Endothelial cell of umbilical vein (primary cell): Measurements from ENCODE around the gene SLC30A7. TPM values are rescaled to one million over a fixed set of nuclear protein-coding genes. Genes with fewer than 3 reads are reported as not detected.

Experiments used
- BruUV-seq: library from RNA; stranded (reverse); fragments of 400-500 nt; replicated peaks from 2 replicates; lab custom pipeline; 2021; lab: Mats Ljungman, UMichigan
- CTCF ChIA-PET: fragments of 300-600, 350-600 bp; sonication (Branson Sonifier 250); formaldehyde crosslinking; loops from one replicate; lab custom pipeline; 2021; ENCODE audit warnings: antibody characterized with exemption, inconsistent platforms; lab: Charles Lee
- POLR2A ChIA-PET: fragments of 300-600, 350-600 bp; sonication (Branson Sonifier 250); formaldehyde crosslinking; loops from one replicate; lab custom pipeline; 2021; ENCODE audit warnings: antibody characterized with exemption, inconsistent platforms; lab: Charles Lee
- DNase-seq: peaks from one replicate; pipeline ENCODE4 v3.0.0-alpha.2; 2011; ENCODE audit warnings: low read depth, low spot score
- FAIRE-seq: peaks from 2 replicates; lab custom pipeline; 2011; peaks lifted over from hg19 to GRCh38; lab: Jason Lieb, UNC
- H2AFZ ChIP-seq: 2 replicates; pipeline ENCODE4 v1.6.0; 2012; ENCODE audit warnings: low read depth, low read length, control low read depth, inconsistent platforms
- H3K27ac ChIP-seq: 2 replicates; pipeline ENCODE4 v1.5.1; 2011; ENCODE audit warnings: low read depth, mild to moderate bottlenecking, control low read depth, low read length, moderate library complexity; ENCODE audit not compliant: insufficient read depth
- H3K27me3 ChIP-seq, 2 experiments: 2 replicates each; pipeline versions ENCODE4 v1.6.0 to v1.6.1; 2011; ENCODE audit warnings: low read length in 2 of 2, mixed read lengths in 1 of 2; ENCODE audit not compliant: control insufficient read depth in 2 of 2, insufficient read depth in 2 of 2
- H3K36me3 ChIP-seq, 2 experiments: 2 replicates in 1 of 2; 3 replicates in 1 of 2; pipeline ENCODE4 v1.5.1; 2011; ENCODE audit warnings: low read length in 2 of 2, mild to moderate bottlenecking in 1 of 2, moderate library complexity in 1 of 2; ENCODE audit not compliant: control insufficient read depth in 2 of 2, insufficient read depth in 2 of 2; ENCODE audit errors: extremely low read depth in 1 of 2
- H3K4me1 ChIP-seq: 3 replicates; pipeline ENCODE4 v1.5.1; 2011; ENCODE audit warnings: mild to moderate bottlenecking, low read length; ENCODE audit not compliant: control insufficient read depth, insufficient read depth; ENCODE audit errors: extremely low read depth
- H3K4me2 ChIP-seq: 2 replicates; pipeline ENCODE4 v1.6.1; 2011; ENCODE audit warnings: low read length, control low read depth, mixed read lengths; ENCODE audit not compliant: insufficient read depth
- H3K4me3 ChIP-seq, 3 experiments: fragments of 200-600 bp in 1 of 3; sonication (generic), shearing (Covaris generic) in 1 of 3; replicated peaks in 1 of 3; 2 replicates each; pipeline ENCODE4 v1.5.1; 2011 to 2016; ENCODE audit warnings: control low read depth in 3 of 3, low read length in 3 of 3, mild to moderate bottlenecking in 2 of 3, inconsistent platforms in 1 of 3, low read depth in 1 of 3, moderate library complexity in 1 of 3; ENCODE audit not compliant: insufficient read depth in 1 of 3
- H3K79me2 ChIP-seq: 2 replicates; pipeline ENCODE4 v1.6.0; 2012; ENCODE audit warnings: low read length, inconsistent platforms; ENCODE audit not compliant: control insufficient read depth, insufficient read depth
- H3K9ac ChIP-seq: replicated peaks from 2 replicates; pipeline ENCODE3; 2011; ENCODE audit warnings: low read length, control low read depth; ENCODE audit not compliant: insufficient read depth; ENCODE audit errors: extremely low read depth
- H3K9me1 ChIP-seq: replicated peaks from 3 replicates; pipeline ENCODE4 v1.6.0; 2011; ENCODE audit warnings: mild to moderate bottlenecking, low read length; ENCODE audit not compliant: control insufficient read depth, insufficient read depth; ENCODE audit errors: extremely low read depth
- H3K9me3 ChIP-seq: replicated peaks from 2 replicates; pipeline ENCODE4 v1.5.1; 2012; ENCODE audit warnings: low read length, inconsistent platforms; ENCODE audit not compliant: control insufficient read depth, insufficient read depth
- H4K20me1 ChIP-seq: replicated peaks from 2 replicates; pipeline ENCODE3; 2011; ENCODE audit warnings: mild to moderate bottlenecking, low read length; ENCODE audit not compliant: control insufficient read depth, insufficient read depth; ENCODE audit errors: extremely low read depth
- CTCF ChIP-seq, 2 donors: IDR thresholded peaks; 1 replicate in 1 of 2; 2 replicates in 1 of 2; pipeline ENCODE4 v1.5.1; 2011; ENCODE audit warnings: low read length in 2 of 2, mild to moderate bottlenecking in 2 of 2, moderate library complexity in 2 of 2, control low read depth in 1 of 2, inconsistent platforms in 1 of 2, low read depth in 1 of 2; ENCODE audit not compliant: insufficient read depth in 1 of 2; ENCODE audit errors: extremely low read depth in 1 of 2
- EZH2 ChIP-seq: IDR thresholded peaks from 2 replicates; pipeline ENCODE4 v1.6.1; 2012; ENCODE audit warnings: borderline replicate concordance, low read depth, mild to moderate bottlenecking, moderate library complexity, low read length, inconsistent platforms; ENCODE audit not compliant: severe bottlenecking
- FOS ChIP-seq: IDR thresholded peaks from 2 replicates; pipeline ENCODE4 v1.6.1; 2011; ENCODE audit warnings: mild to moderate bottlenecking, low read length, moderate library complexity, borderline replicate concordance; ENCODE audit not compliant: insufficient read depth
- GATA2 ChIP-seq: IDR thresholded peaks from 2 replicates; pipeline ENCODE4 v1.7.0; 2011; ENCODE audit warnings: low read depth, mild to moderate bottlenecking, moderate library complexity, mixed read lengths, low read length; ENCODE audit not compliant: insufficient read length, insufficient read depth
- JUN ChIP-seq: IDR thresholded peaks from 2 replicates; pipeline ENCODE4 v1.6.1; 2011; ENCODE audit warnings: borderline replicate concordance, low read depth; ENCODE audit not compliant: insufficient read length, insufficient read depth
- MAX ChIP-seq: IDR thresholded peaks from 2 replicates; pipeline ENCODE4 v1.6.1; 2011; ENCODE audit not compliant: insufficient read depth, insufficient read length
- MYC ChIP-seq: IDR thresholded peaks from one replicate; pipeline ENCODE4 v1.6.1; 2011; ENCODE audit warnings: mild to moderate bottlenecking, low read depth, low read length
- POLR2A ChIP-seq: IDR thresholded peaks from 2 replicates; pipeline ENCODE4 v1.6.1; 2012; ENCODE audit warnings: low read depth, mild to moderate bottlenecking, control low read depth, low read length
- POLR2AphosphoS5 ChIP-seq: IDR thresholded peaks from 2 replicates; pipeline ENCODE4 v1.6.1; 2012; ENCODE audit warnings: low read depth, mild to moderate bottlenecking, control low read depth, low read length, moderate library complexity; ENCODE audit not compliant: insufficient read depth
- dilution Hi-C: fragments of 300-500 bp; cut with MboI; formaldehyde crosslinking; loops from one replicate; pipeline ENCODE4 v1.15.0; 2019; ENCODE audit warnings: low sequenced_read_pairs; ENCODE audit not compliant: extremely low pct_ligation_motif_present
- intact Hi-C: fragments of 100-400 bp; cut with micrococcal nuclease; formaldehyde crosslinking; loops from one replicate; pipeline ENCODE4 v1.10.0; 2022
- polyA plus RNA-seq, 4 experiments: library from polyadenylated mRNA; depleted of rRNA in 3 of 4; stranded (reverse) in 3 of 4; unstranded in 1 of 4; fragments of >200 nt; gene quantifications; 2 replicates each; pipeline versions ENCODE4 v1.2.1 to v1.2.3, GENCODE V29; 2011 to 2012; ENCODE audit warnings: missing spikeins in 1 of 4
- total RNA-seq: library from RNA; stranded (reverse); gene quantifications from 2 replicates; pipeline ENCODE4 v1.2.3, GENCODE V29; 2021

The SLC30A7 gene
- total and polyA plus RNA-seq, 2 donors (not counting 3 experiments of a cell fraction or from before 2014, with no cell fraction given), result 9.3 to 38.6 TPM

- H3K9ac ChIP-seq, result no peak overlapping the region
- H3K36me3 ChIP-seq, result no peaks in the 10 kb centered on the region
- H3K9me3 ChIP-seq, result no peaks in the 10 kb centered on the region
- intact Hi-C loops (loop anchor here (5.0 kb wide), 2 partner anchors 86 to 154 kb away; no protein-coding TSS in a partner anchor), dilution Hi-C loops (no loop called here)
- BruUV-seq, result no TSS peak
- DNase-seq (no peak), FAIRE-seq (no peak)
- H3K4me1 ChIP-seq, result peaks cover 22% of the 10 kb centered on the region
- H3K4me3 ChIP-seq, result no peak overlapping the region
- H3K27me3 ChIP-seq, result no peaks in the 10 kb centered on the region
- POLR2A ChIA-PET, result no interaction called here
- no peak overlapping the region for H3K27ac ChIP-seq
- no peak overlapping the region for H3K4me2 ChIP-seq
- H2AFZ ChIP-seq, result no peak overlapping the region
- H4K20me1 ChIP-seq, result no peaks in the 10 kb centered on the region
- CTCF ChIA-PET, result no interaction called here
- TF ChIP-seq EZH2 (no peak), POLR2A (no peak), CTCF (IDR thresholded peaks at IDR 0.05; ENCODE audit: extremely low read depth in 1 of 2, insufficient read depth in 1 of 2, low read depth in 1 of 2, low read length in 2 of 2) (no peak), GATA2 (no peak), POLR2AphosphoS5 (no peak), MYC (no peak), FOS (no peak), JUN (no peak), MAX (no peak)
- H3K9me1 ChIP-seq, result no peaks in the 10 kb centered on the region
- no peaks in the 10 kb centered on the region for H3K79me2 ChIP-seq
These were observed 112.4 kb downstream of the SLC30A7 start for GRCh38 chr1:101008229-101008834.
